Measurements from ENCODE around the gene KCNMB2.
"Not testable (repeated sequence)": the region's sequence is repeated elsewhere in the genome, so short reads cannot be mapped to it uniquely, and the experiment has no call there.

The KCNMB2 gene

GRCh38 chr3:178743297-178743696, 207.1 kb downstream of the KCNMB2 start:
- H3K27ac ChIP-seq: no peak overlapping the region
- DNase-seq: no peak
- H3K9me3 ChIP-seq (ENCODE audit: severe bottlenecking): no peaks in the 10 kb centered on the region
- no peaks in the 10 kb centered on the region for H3K36me3 ChIP-seq
- no peaks in the 10 kb centered on the region for H3K27me3 ChIP-seq (ENCODE audit: insufficient read depth, low read depth, severe bottlenecking)
- TF ChIP-seq, protein P1, sequence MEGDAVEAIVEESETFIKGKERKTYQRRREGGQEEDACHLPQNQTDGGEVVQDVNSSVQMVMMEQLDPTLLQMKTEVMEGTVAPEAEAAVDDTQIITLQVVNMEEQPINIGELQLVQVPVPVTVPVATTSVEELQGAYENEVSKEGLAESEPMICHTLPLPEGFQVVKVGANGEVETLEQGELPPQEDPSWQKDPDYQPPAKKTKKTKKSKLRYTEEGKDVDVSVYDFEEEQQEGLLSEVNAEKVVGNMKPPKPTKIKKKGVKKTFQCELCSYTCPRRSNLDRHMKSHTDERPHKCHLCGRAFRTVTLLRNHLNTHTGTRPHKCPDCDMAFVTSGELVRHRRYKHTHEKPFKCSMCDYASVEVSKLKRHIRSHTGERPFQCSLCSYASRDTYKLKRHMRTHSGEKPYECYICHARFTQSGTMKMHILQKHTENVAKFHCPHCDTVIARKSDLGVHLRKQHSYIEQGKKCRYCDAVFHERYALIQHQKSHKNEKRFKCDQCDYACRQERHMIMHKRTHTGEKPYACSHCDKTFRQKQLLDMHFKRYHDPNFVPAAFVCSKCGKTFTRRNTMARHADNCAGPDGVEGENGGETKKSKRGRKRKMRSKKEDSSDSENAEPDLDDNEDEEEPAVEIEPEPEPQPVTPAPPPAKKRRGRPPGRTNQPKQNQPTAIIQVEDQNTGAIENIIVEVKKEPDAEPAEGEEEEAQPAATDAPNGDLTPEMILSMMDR (IDR thresholded peaks at IDR 0.05; ENCODE audit: low read depth, low read length): no peak
- no peak overlapping the region for H3K4me3 ChIP-seq (ENCODE audit: low read depth, low read length)

- not testable (repeated sequence) for H3K27ac ChIP-seq; DNase-seq; H3K4me3 ChIP-seq (ENCODE audit: low read depth, low read length); H3K27me3 ChIP-seq (ENCODE audit: insufficient read depth, low read depth, severe bottlenecking); H3K9me3 ChIP-seq (ENCODE audit: severe bottlenecking); H3K36me3 ChIP-seq
- TF ChIP-seq, protein P1 (IDR thresholded peaks at IDR 0.05; ENCODE audit: low read depth, low read length): peak; percentile 21; the same call in 1 of the 2 replicates
Observed at GRCh38 chr3:178745861-178746655, 209.8 kb downstream of the KCNMB2 start.

- Histone ChIP-seq H3K27ac (no peak overlapping the region), H3K4me3 (ENCODE audit: low read depth, low read length) (no peak overlapping the region), H3K27me3 (ENCODE audit: insufficient read depth, low read depth, severe bottlenecking) (no peaks in the 10 kb centered on the region), H3K36me3 (no peaks in the 10 kb centered on the region), H3K9me3 (ENCODE audit: severe bottlenecking) (no peaks in the 10 kb centered on the region)
- TF ChIP-seq, protein P1 (IDR thresholded peaks at IDR 0.05; ENCODE audit: low read depth, low read length): no peak
- no peak for DNase-seq
Observed at GRCh38 chr3:178748874-178749273, 212.6 kb downstream of the KCNMB2 start.

GRCh38 chr3:178749471-178749870, 213.2 kb downstream of the KCNMB2 start:
- TF ChIP-seq, protein P1 (IDR thresholded peaks at IDR 0.05; ENCODE audit: low read depth, low read length): no peak
- H3K27me3 ChIP-seq (ENCODE audit: insufficient read depth, low read depth, severe bottlenecking): no peaks in the 10 kb centered on the region

DNA sequence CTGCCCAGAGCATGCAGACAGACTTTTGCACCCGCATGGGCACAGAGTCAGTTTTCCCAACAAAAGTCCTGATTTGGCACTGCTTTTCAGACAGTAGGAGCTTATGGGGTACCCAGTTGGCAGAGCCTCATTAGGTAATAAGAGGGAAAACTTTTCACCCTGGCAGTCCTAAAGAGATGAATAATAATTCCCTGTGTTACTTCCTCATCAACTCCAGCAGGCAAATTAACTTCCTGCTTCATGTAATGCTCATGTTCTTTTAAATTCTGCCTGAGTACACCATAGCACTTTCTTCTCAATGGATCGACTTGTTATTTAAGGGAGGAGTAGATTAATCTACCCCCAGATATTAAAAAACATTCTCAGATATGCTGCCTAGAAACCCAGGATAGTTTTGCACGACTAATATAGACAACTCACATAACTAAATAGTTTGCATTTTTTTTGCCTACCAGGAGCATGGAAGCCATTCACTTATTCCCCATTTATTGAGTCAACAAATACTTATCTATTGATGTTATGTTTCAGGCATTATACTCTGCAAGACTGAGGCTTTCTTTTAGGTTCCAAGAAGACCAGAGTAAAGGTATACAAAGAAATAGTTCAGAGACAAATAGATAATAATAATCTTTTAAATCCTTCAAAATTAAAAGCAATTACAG, 214.5 kb downstream of the KCNMB2 start:
- Histone ChIP-seq H3K27ac (no peak overlapping the region), H3K9me3 (ENCODE audit: severe bottlenecking) (no peaks in the 10 kb centered on the region), H3K36me3 (no peaks in the 10 kb centered on the region), H3K4me3 (ENCODE audit: low read depth, low read length) (no peak overlapping the region), H3K27me3 (ENCODE audit: insufficient read depth, low read depth, severe bottlenecking) (no peaks in the 10 kb centered on the region)
- no peak for DNase-seq
- TF ChIP-seq, protein P1 (IDR thresholded peaks at IDR 0.05; ENCODE audit: low read depth, low read length): no peak

More at GRCh38 chr3:178749471-178749870, 213.2 kb downstream of the KCNMB2 start:
- DNase-seq: no peak
- Histone ChIP-seq H3K9me3 (ENCODE audit: severe bottlenecking) (no peaks in the 10 kb centered on the region), H3K27ac (no peak overlapping the region), H3K4me3 (ENCODE audit: low read depth, low read length) (no peak overlapping the region), H3K36me3 (no peaks in the 10 kb centered on the region)

Measured in WERI-Rb-1 (cell line).